Mesenchymal stem cell (in vitro differentiated cells and primary cell): ENCODE measurements around the gene RCAN2.

Experiments
- DNase-seq: peaks from one replicate; pipeline ENCODE4 v3.0.0-alpha.2; 2013
- H2AFZ ChIP-seq: one replicate; pipeline ENCODE4 v1.6.1; 2013; ENCODE audit warnings: low read depth, mild to moderate bottlenecking, control low read depth, inconsistent platforms, low read length, moderate library complexity
- H2AK5ac ChIP-seq: 2 replicates; pipeline ENCODE4 v1.6.1; 2013; ENCODE audit warnings: low read length, moderate library complexity, mild to moderate bottlenecking, inconsistent platforms; ENCODE audit not compliant: severe bottlenecking
- H2BK120ac ChIP-seq: one replicate; pipeline ENCODE4 v1.6.1; 2013; ENCODE audit warnings: low read depth, mild to moderate bottlenecking, inconsistent platforms, low read length, moderate library complexity
- H2BK12ac ChIP-seq, 2 experiments: one replicate each; pipeline ENCODE4 v1.6.1; 2013; ENCODE audit warnings: inconsistent platforms in 2 of 2, low read length in 2 of 2, mild to moderate bottlenecking in 2 of 2, moderate library complexity in 2 of 2, control low read depth in 1 of 2
- H2BK15ac ChIP-seq: one replicate; pipeline ENCODE4 v1.6.1; 2013; ENCODE audit warnings: mild to moderate bottlenecking, low read depth, inconsistent platforms; ENCODE audit not compliant: poor library complexity, severe bottlenecking
- H2BK5ac ChIP-seq: 2 replicates; pipeline ENCODE4 v1.6.1; 2013; ENCODE audit warnings: low read depth, mild to moderate bottlenecking, low read length, control low read depth, inconsistent platforms; ENCODE audit not compliant: poor library complexity, severe bottlenecking
- H3K14ac ChIP-seq, 2 experiments: one replicate each; pipeline ENCODE4 v1.6.1; 2013; ENCODE audit warnings: inconsistent platforms in 2 of 2, low read length in 2 of 2, control low read depth in 1 of 2, mild to moderate bottlenecking in 1 of 2, moderate library complexity in 1 of 2
- H3K18ac ChIP-seq, 2 experiments: one replicate each; pipeline ENCODE4 v1.6.1; 2013; ENCODE audit warnings: inconsistent platforms in 2 of 2, low read length in 2 of 2, control low read depth in 1 of 2, low read depth in 1 of 2, mild to moderate bottlenecking in 1 of 2
- H3K23ac ChIP-seq, 2 experiments: one replicate each; pipeline ENCODE4 v1.6.1; 2013; ENCODE audit warnings: inconsistent platforms in 2 of 2, low read length in 2 of 2, mild to moderate bottlenecking in 2 of 2, moderate library complexity in 2 of 2, control low read depth in 1 of 2
- H3K27ac ChIP-seq: 2 replicates; pipeline ENCODE4 v1.5.1; 2013; ENCODE audit warnings: mild to moderate bottlenecking, moderate library complexity, low read length, control low read depth, inconsistent platforms; ENCODE audit not compliant: poor library complexity, severe bottlenecking
- H3K27me3 ChIP-seq, 2 experiments: 2 replicates each; pipeline versions ENCODE4 v1.6.1 to v1.7.0; 2013; ENCODE audit warnings: low read length in 2 of 2, mild to moderate bottlenecking in 2 of 2, moderate library complexity in 2 of 2, control low read depth in 1 of 2, inconsistent platforms in 1 of 2; ENCODE audit not compliant: control insufficient read depth in 1 of 2, insufficient read depth in 1 of 2
- H3K36me3 ChIP-seq, 2 experiments: 2 replicates each; pipeline versions ENCODE4 v1.6.1 to v1.7.0; 2013; ENCODE audit warnings: low read length in 2 of 2, control low read depth in 1 of 2, inconsistent platforms in 1 of 2, low read depth in 1 of 2, mild to moderate bottlenecking in 1 of 2; ENCODE audit not compliant: insufficient read depth in 2 of 2, control insufficient read depth in 1 of 2
- H3K4ac ChIP-seq, 2 experiments: one replicate each; pipeline ENCODE4 v1.6.1; 2013; ENCODE audit warnings: inconsistent platforms in 2 of 2, low read length in 2 of 2, mild to moderate bottlenecking in 2 of 2, moderate library complexity in 2 of 2, control low read depth in 1 of 2, low read depth in 1 of 2
- H3K4me1 ChIP-seq: 2 replicates; pipeline ENCODE4 v1.6.1; 2013; ENCODE audit warnings: low read depth, low read length, control low read depth; ENCODE audit not compliant: control insufficient read depth, insufficient read depth
- H3K4me2 ChIP-seq: 2 replicates; pipeline ENCODE4 v1.6.1; 2013; ENCODE audit warnings: low read length, mild to moderate bottlenecking, inconsistent platforms; ENCODE audit not compliant: poor library complexity, severe bottlenecking
- H3K4me3 ChIP-seq, 2 experiments: 2 replicates each; pipeline versions ENCODE4 v1.5.1 to v1.7.0; 2013; ENCODE audit warnings: low read length in 2 of 2, mild to moderate bottlenecking in 2 of 2, control low read depth in 1 of 2, low read depth in 1 of 2; ENCODE audit not compliant: insufficient read depth in 1 of 2
- H3K79me1 ChIP-seq: replicated peaks from 2 replicates; pipeline ENCODE4 v1.6.1; 2013; ENCODE audit warnings: mild to moderate bottlenecking, control low read depth, low read length, inconsistent platforms; ENCODE audit not compliant: poor library complexity, severe bottlenecking
- H3K9ac ChIP-seq: 2 replicates; pipeline ENCODE4 v1.7.0; 2013; ENCODE audit warnings: mild to moderate bottlenecking, low read length, moderate library complexity
- H3K9me3 ChIP-seq: 2 replicates; pipeline ENCODE4 v1.7.0; 2013; ENCODE audit warnings: mild to moderate bottlenecking, low read length; ENCODE audit not compliant: control insufficient read depth
- H4K8ac ChIP-seq: one replicate; pipeline ENCODE4 v1.6.1; 2013; ENCODE audit warnings: inconsistent platforms, mild to moderate bottlenecking, low read length, moderate library complexity
- H4K91ac ChIP-seq: one replicate; pipeline ENCODE4 v1.6.1; 2013; ENCODE audit warnings: mild to moderate bottlenecking, low read length, inconsistent platforms
- WGBS: methylation state at CpG from one replicate; pipeline ENCODE4 v1.1.7; 2013; ENCODE audit warnings: mixed read lengths; 5-methylcytosine and 5-hydroxymethylcytosine counted together

The RCAN2 gene

GRCh38 chr6:46395530-46395929 is 95.7 kb downstream of the RCAN2 start:
- Histone ChIP-seq H2BK15ac (no peak overlapping the region), H3K4me1 (peaks cover 2% of the 10 kb centered on the region), H3K4me2 (no peak overlapping the region), H2BK5ac (no peak overlapping the region), H2BK120ac (no peak overlapping the region), H3K18ac (no peak overlapping the region), H3K9me3 (no peaks in the 10 kb centered on the region), H3K27ac (no peak overlapping the region), H2BK12ac (no peak overlapping the region), H4K91ac (no peak overlapping the region), H3K23ac (no peak overlapping the region), H3K36me3 (no peaks in the 10 kb centered on the region), H2AFZ (no peak overlapping the region), H4K8ac (no peak overlapping the region), H3K79me1 (no peaks in the 10 kb centered on the region), H3K4me3 (no peak overlapping the region), H2AK5ac (no peak overlapping the region), H3K14ac (no peak overlapping the region), H3K4ac (no peak overlapping the region), H3K9ac (no peak overlapping the region), H3K27me3 (no peaks in the 10 kb centered on the region)
- no peak for DNase-seq
- WGBS = 86% methylated on average over 4 of the region's 4 CpGs

DNA sequence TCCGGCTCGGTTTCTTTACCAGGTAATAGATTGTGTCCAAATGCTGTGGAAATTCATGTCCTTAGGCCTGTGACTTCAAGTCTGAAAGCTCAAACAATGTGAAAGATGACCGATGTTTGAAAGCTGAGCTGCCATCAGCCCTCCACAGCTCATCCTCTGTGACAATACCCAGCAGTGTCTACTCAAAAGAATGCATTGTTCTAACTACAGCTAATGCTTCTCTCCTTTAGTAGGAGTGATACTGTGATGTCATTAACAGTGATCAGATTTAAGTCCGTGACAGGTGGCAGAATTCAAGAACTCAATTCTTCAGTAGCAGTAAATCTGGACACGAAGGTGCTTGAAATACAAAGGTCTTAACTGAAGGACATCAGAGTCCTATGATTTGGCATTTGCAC is 97.3 kb downstream of the RCAN2 start:
- Histone ChIP-seq H2BK120ac (no peak overlapping the region), H3K9ac (no peak overlapping the region), H2BK12ac (no peak overlapping the region), H2AFZ (no peak overlapping the region), H3K23ac (no peak overlapping the region), H3K9me3 (no peaks in the 10 kb centered on the region), H3K4me2 (no peak overlapping the region), H3K4me3 (no peak overlapping the region), H4K91ac (no peak overlapping the region), H4K8ac (no peak overlapping the region), H3K4ac (no peak overlapping the region), H2BK5ac (no peak overlapping the region), H2BK15ac (no peak overlapping the region), H3K4me1 (peaks cover 3% of the 10 kb centered on the region), H2AK5ac (no peak overlapping the region), H3K14ac (no peak overlapping the region), H3K79me1 (no peaks in the 10 kb centered on the region), H3K36me3 (no peaks in the 10 kb centered on the region), H3K27ac (no peak overlapping the region), H3K18ac (no peak overlapping the region), H3K27me3 (no peaks in the 10 kb centered on the region)
- no peak for DNase-seq
- WGBS = 58% methylated on average over 5 of the region's 5 CpGs

- no peak overlapping the region for H3K14ac ChIP-seq
- H3K9ac ChIP-seq = no peak overlapping the region
- no peak overlapping the region for H2AFZ ChIP-seq
- H3K18ac ChIP-seq = no peak overlapping the region
- H3K9me3 ChIP-seq = no peaks in the 10 kb centered on the region
- no peak for DNase-seq
- H4K91ac ChIP-seq = no peak overlapping the region
- no peaks in the 10 kb centered on the region for H3K36me3 ChIP-seq
- H3K4me1 ChIP-seq = peaks cover 3% of the 10 kb centered on the region
- H3K79me1 ChIP-seq = no peaks in the 10 kb centered on the region
- no peak overlapping the region for H3K23ac ChIP-seq
- H3K4ac ChIP-seq = no peak overlapping the region
- no peak overlapping the region for H2BK15ac ChIP-seq
- no peak overlapping the region for H4K8ac ChIP-seq
- no peak overlapping the region for H3K4me2 ChIP-seq
- no peaks in the 10 kb centered on the region for H3K27me3 ChIP-seq
- H3K4me3 ChIP-seq = no peak overlapping the region
- no peak overlapping the region for H2BK120ac ChIP-seq
- no peak overlapping the region for H2BK12ac ChIP-seq
- no peak overlapping the region for H3K27ac ChIP-seq
- no peak overlapping the region for H2BK5ac ChIP-seq
- WGBS = 100% methylated on average over 1 of the region's 2 CpGs
- H2AK5ac ChIP-seq = no peak overlapping the region
These were observed 97.9 kb downstream of the RCAN2 start for GRCh38 chr6:46393161-46393939.

DNA sequence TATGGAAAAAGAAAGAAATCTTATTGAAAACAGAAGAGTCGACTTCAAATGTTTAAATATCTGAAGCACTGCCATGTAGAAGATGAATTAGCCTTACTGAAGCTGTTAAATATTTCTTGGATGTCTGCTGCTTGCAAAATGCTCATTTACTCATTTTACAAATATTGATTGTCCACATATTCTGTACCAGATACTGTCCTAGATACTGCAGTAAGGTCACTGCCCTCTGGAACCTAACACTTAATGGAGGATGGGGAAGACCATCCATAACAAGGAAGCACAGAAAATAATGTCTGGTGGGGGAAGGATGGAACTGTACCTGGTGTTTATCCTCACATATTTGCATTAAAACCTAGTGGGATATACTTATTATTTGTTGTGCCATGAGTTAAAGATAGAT is 99.0 kb downstream of the RCAN2 start:
- WGBS = 75% methylated on average over 1 of the region's 1 CpG
- no peak overlapping the region for H3K23ac ChIP-seq
- H3K4me3 ChIP-seq = no peak overlapping the region
- no peak overlapping the region for H2BK12ac ChIP-seq
- H3K4me1 ChIP-seq = peaks cover 3% of the 10 kb centered on the region
- H3K79me1 ChIP-seq = no peaks in the 10 kb centered on the region
- H3K18ac ChIP-seq = no peak overlapping the region
- no peak for DNase-seq
- H3K4ac ChIP-seq = no peak overlapping the region
- no peak overlapping the region for H2BK120ac ChIP-seq
- H2BK15ac ChIP-seq = no peak overlapping the region
- no peaks in the 10 kb centered on the region for H3K9me3 ChIP-seq
- no peaks in the 10 kb centered on the region for H3K36me3 ChIP-seq
- no peak overlapping the region for H4K91ac ChIP-seq
- no peak overlapping the region for H2AFZ ChIP-seq
- H3K9ac ChIP-seq = no peak overlapping the region
- H3K14ac ChIP-seq = no peak overlapping the region
- no peak overlapping the region for H2AK5ac ChIP-seq
- no peak overlapping the region for H3K27ac ChIP-seq
- no peak overlapping the region for H3K4me2 ChIP-seq
- no peaks in the 10 kb centered on the region for H3K27me3 ChIP-seq
- no peak overlapping the region for H4K8ac ChIP-seq
- H2BK5ac ChIP-seq = no peak overlapping the region
